Spleen (tissue), 7 donors: ENCODE results near the gene EPHA6.

ENCODE experiments used
- CTCF ChIP-seq, 11 experiments: fragments of 200-600 bp in 7 of 11; fragments of 450-650 bp in 4 of 11; sonication (generic) in 4 of 11; IDR thresholded peaks in 8 of 11; conservative IDR thresholded peaks in 3 of 11; 1 replicate in 7 of 11; 2 replicates in 4 of 11; pipeline versions ENCODE4 v1.4.0 to v1.8.0; 2016 to 2021; ENCODE audit warnings: antibody characterized with exemption in 11 of 11, inconsistent platforms in 4 of 11, mild to moderate bottlenecking in 1 of 11
- POLR2A ChIP-seq, 3 donors: fragments of 450-650 bp; IDR thresholded peaks; one replicate each; pipeline ENCODE4 v1.5.1; 2017; ENCODE audit warnings: antibody characterized with exemption in 3 of 3, mild to moderate bottlenecking in 1 of 3
- donor health status: DM: no; HTN: no; CAD: no; lungs with moderate emphysema.
- donor health status: DM: no; HTN: no; CAD: no.
- donor health status: DM: no; HTN: no; CAD: no.

- TF ChIP-seq CTCF (IDR thresholded peaks at IDR 0.05 in 8 of 11, conservative IDR thresholded peaks at IDR 0.05 in 3 of 11) (no peak), POLR2A (IDR thresholded peaks at IDR 0.05) (no peak)
Measured at GRCh38 chr3:97161169-97161568, 346.8 kb downstream of the EPHA6 start.
